ENCODE results near the gene GLP1R.

GLP1R gene

GRCh38 chr6:39065561-39065960 lies 17.0 kb downstream of the GLP1R start:
- DNase-seq, result no peak

GRCh38 chr6:39068391-39068790 lies 19.8 kb downstream of the GLP1R start:
- DNase-seq, result no peak

- DNase-seq, result no peak
Measured at GRCh38 chr6:39072830-39073229, 24.2 kb downstream of the GLP1R start.

- no peak for DNase-seq
Measured at GRCh38 chr6:39073471-39074355, 25.1 kb downstream of the GLP1R start.

GRCh38 chr6:39074486-39074885 lies 25.9 kb downstream of the GLP1R start:
- DNase-seq, result no peak

GRCh38 chr6:39075010-39075686 lies 26.6 kb downstream of the GLP1R start:
- no peak for DNase-seq

- no peak for DNase-seq
Measured at GRCh38 chr6:39075807-39076622, 27.4 kb downstream of the GLP1R start.

GRCh38 chr6:39076623-39077535 lies 28.3 kb downstream of the GLP1R start:
- DNase-seq, result no peak

- DNase-seq, result no peak
Measured at GRCh38 chr6:39077882-39078594, 29.5 kb downstream of the GLP1R start.

- DNase-seq, result no peak
Measured at GRCh38 chr6:39078695-39079094, 30.1 kb downstream of the GLP1R start.

- DNase-seq, result no peak
Measured at GRCh38 chr6:39079197-39080125, 30.9 kb downstream of the GLP1R start.

- no peak for DNase-seq
Measured at GRCh38 chr6:39080246-39080875, 31.8 kb downstream of the GLP1R start.

GRCh38 chr6:39082310-39082709 lies 33.7 kb downstream of the GLP1R start:
- DNase-seq, result no peak

- DNase-seq, result no peak
Measured at GRCh38 chr6:39083231-39083634, 34.7 kb downstream of the GLP1R start.

GRCh38 chr6:39084506-39084905 lies 35.9 kb downstream of the GLP1R start:
- DNase-seq, result no peak

GRCh38 chr6:39085129-39085797 lies 36.7 kb downstream of the GLP1R start:
- DNase-seq, result no peak

- no peak for DNase-seq
Measured at GRCh38 chr6:39086294-39086693, 37.7 kb downstream of the GLP1R start.

- no peak for DNase-seq
Measured at GRCh38 chr6:39086711-39087110, 38.1 kb downstream of the GLP1R start.

GRCh38 chr6:39087197-39087596 lies 38.6 kb downstream of the GLP1R start:
- DNase-seq, result no peak

Measured in EL (cell line).